Adrenal gland (tissue), 5 donors: Measurements from ENCODE around the gene CIDEA.

ENCODE experiments used
- CTCF ChIP-seq, 6 experiments: fragments of 450-650 bp in 4 of 6; fragments of 200-600 bp in 2 of 6; sonication (generic) in 1 of 6; IDR thresholded peaks; 1 replicate in 5 of 6; 2 replicates in 1 of 6; pipeline versions ENCODE4 v1.5.1 to v1.8.0; 2016 to 2021; ENCODE audit warnings: antibody characterized with exemption in 6 of 6, mild to moderate bottlenecking in 2 of 6, moderate library complexity in 1 of 6
- POLR2A ChIP-seq, 2 donors: fragments of 450-650 bp; IDR thresholded peaks; one replicate each; pipeline ENCODE4 v1.6.1; 2017; ENCODE audit warnings: antibody characterized with exemption in 2 of 2, mild to moderate bottlenecking in 2 of 2, moderate library complexity in 1 of 2
- donor health status: DM: no; HTN: no; CAD: no.

GRCh38 chr18:12313530-12314245, 59.5 kb downstream of the CIDEA start:
- no peak for TF ChIP-seq CTCF (IDR thresholded peaks at IDR 0.05)
- no peak for TF ChIP-seq POLR2A (IDR thresholded peaks at IDR 0.05)
